Measurements from ENCODE around the gene TYMP. TPM values are rescaled to one million over a fixed set of nuclear protein-coding genes. Genes with fewer than 3 reads are reported as not detected.

The TYMP gene
- total RNA-seq, 1 experiment from 2014 or later, result 0.58 TPM

GRCh38 chr22:50481440-50482106 is 48.2 kb downstream of the TYMP start, which contains the start of gene ADM2:
TSS of gene ADM2 (plus strand) at chr22:50481543. CDS start at chr22:50481848, 305 bp downstream.
- H3K36me3 ChIP-seq (ENCODE audit: insufficient read depth, low read length, poor library complexity, severe bottlenecking), result no peaks in the 10 kb centered on the region
- H3K4me1 ChIP-seq (ENCODE audit: insufficient read depth, low read length, poor library complexity, severe bottlenecking), result peaks cover 7% of the 10 kb centered on the region
- CTCF ChIA-PET, result no interaction called here
- peak within 1 kb of the TSS; percentile 82 for H3K4me3 ChIP-seq (ENCODE audit: low read depth, low read length, poor library complexity, severe bottlenecking)
- H3K27ac ChIP-seq (ENCODE audit: low read depth, low read length, poor library complexity, severe bottlenecking), result peak within 1 kb of the TSS; percentile 77
- intact Hi-C loops (cut with micrococcal nuclease; ENCODE audit: unreplicated experiment), result no loop called here
- TF ChIP-seq CTCF (conservative IDR thresholded peaks at IDR 0.05; ENCODE audit: low read depth, low read length) (no peak), EZH2 (IDR thresholded peaks at IDR 0.05; ENCODE audit: borderline replicate concordance, low read depth, low read length, poor library complexity, severe bottlenecking) (no peak)
- DNase-seq (ENCODE audit: low spot score), result peak; percentile 63
- H3K27me3 ChIP-seq (replicated peaks; ENCODE audit: insufficient read depth, low read depth, low read length, poor library complexity), result peaks cover 10% of the 10 kb centered on the region
- POLR2A ChIA-PET (ENCODE audit: low non-redundant PET), result no interaction called here
- BruUV-seq (replicated peaks), result no TSS peak
- H3K9me3 ChIP-seq (ENCODE audit: low read depth, low read length, poor library complexity, severe bottlenecking), result no peaks in the 10 kb centered on the region

- Histone ChIP-seq H3K27me3 (replicated peaks; ENCODE audit: insufficient read depth, low read depth, low read length, poor library complexity) (peaks cover 10% of the 10 kb centered on the region), H3K4me3 (ENCODE audit: low read depth, low read length, poor library complexity, severe bottlenecking) (peak overlapping the region; percentile 82), H3K27ac (ENCODE audit: low read depth, low read length, poor library complexity, severe bottlenecking) (peak overlapping the region; percentile 77), H3K36me3 (ENCODE audit: insufficient read depth, low read length, poor library complexity, severe bottlenecking) (no peaks in the 10 kb centered on the region), H3K4me1 (ENCODE audit: insufficient read depth, low read length, poor library complexity, severe bottlenecking) (peaks cover 7% of the 10 kb centered on the region), H3K9me3 (ENCODE audit: low read depth, low read length, poor library complexity, severe bottlenecking) (no peaks in the 10 kb centered on the region)
- intact Hi-C loops (cut with micrococcal nuclease; ENCODE audit: unreplicated experiment), result no loop called here
- BruUV-seq (replicated peaks), result no TSS peak
- TF ChIP-seq CTCF (conservative IDR thresholded peaks at IDR 0.05; ENCODE audit: low read depth, low read length) (no peak), EZH2 (IDR thresholded peaks at IDR 0.05; ENCODE audit: borderline replicate concordance, low read depth, low read length, poor library complexity, severe bottlenecking) (no peak)
- ChIA-PET CTCF (no interaction called here), POLR2A (ENCODE audit: low non-redundant PET) (no interaction called here)
- DNase-seq (ENCODE audit: low spot score), result no peak
Measured at GRCh38 chr22:50481045-50481439, 48.8 kb downstream of the TYMP start.

GRCh38 chr22:50479721-50480120 is 50.1 kb downstream of the TYMP start:
- no peaks in the 10 kb centered on the region for H3K36me3 ChIP-seq (ENCODE audit: insufficient read depth, low read length, poor library complexity, severe bottlenecking)
- no peak for TF ChIP-seq EZH2 (IDR thresholded peaks at IDR 0.05; ENCODE audit: borderline replicate concordance, low read depth, low read length, poor library complexity, severe bottlenecking)
- no peak for TF ChIP-seq CTCF (conservative IDR thresholded peaks at IDR 0.05; ENCODE audit: low read depth, low read length)
- no peak overlapping the region for H3K4me3 ChIP-seq (ENCODE audit: low read depth, low read length, poor library complexity, severe bottlenecking)
- H3K4me1 ChIP-seq (ENCODE audit: insufficient read depth, low read length, poor library complexity, severe bottlenecking), result peaks cover 3% of the 10 kb centered on the region
- ChIA-PET POLR2A (ENCODE audit: low non-redundant PET) (no interaction called here), CTCF (interaction anchor here (0.7 kb wide), 1 partner anchor 46 kb away, joined by 3 read pairs; the partner anchor contains the start of gene SCO2)
- H3K9me3 ChIP-seq (ENCODE audit: low read depth, low read length, poor library complexity, severe bottlenecking), result no peaks in the 10 kb centered on the region
- DNase-seq (ENCODE audit: low spot score), result no peak
- no peak overlapping the region for H3K27ac ChIP-seq (ENCODE audit: low read depth, low read length, poor library complexity, severe bottlenecking)
- intact Hi-C loops (cut with micrococcal nuclease; ENCODE audit: unreplicated experiment), result no loop called here
- H3K27me3 ChIP-seq (replicated peaks; ENCODE audit: insufficient read depth, low read depth, low read length, poor library complexity), result peaks cover 10% of the 10 kb centered on the region
- BruUV-seq (replicated peaks), result no TSS peak
